NT2/D1 (cell line): ENCODE measurements around the gene FERD3L.

Experiments used
- DNase-seq: peaks from one replicate; pipeline ENCODE4 v3.0.0-alpha.2; 2011; ENCODE audit warnings: low read depth, low spot score
- H3K27me3 ChIP-seq: 2 replicates; pipeline ENCODE4 v1.6.0; 2011; ENCODE audit warnings: mild to moderate bottlenecking; ENCODE audit not compliant: insufficient read length, insufficient read depth
- H3K36me3 ChIP-seq: 2 replicates; pipeline ENCODE4 v1.6.1; 2011; ENCODE audit warnings: mild to moderate bottlenecking, low read length, mixed read lengths; ENCODE audit not compliant: insufficient read depth, insufficient read length
- H3K4me1 ChIP-seq: 2 replicates; pipeline ENCODE4 v1.5.1; 2011; ENCODE audit not compliant: insufficient read depth, insufficient read length
- H3K4me3 ChIP-seq: 2 replicates; pipeline ENCODE4 v1.5.1; 2011; ENCODE audit warnings: low read depth; ENCODE audit not compliant: insufficient read length
- H3K9ac ChIP-seq: 2 replicates; pipeline ENCODE4 v1.6.0; 2011; ENCODE audit warnings: low read depth; ENCODE audit not compliant: insufficient read length
- H3K9me3 ChIP-seq: 2 replicates; pipeline ENCODE4 v1.5.1; 2011; ENCODE audit warnings: mild to moderate bottlenecking, low read length; ENCODE audit not compliant: insufficient read depth
- SUZ12 ChIP-seq: IDR thresholded peaks from 2 replicates; pipeline ENCODE4 v1.6.1; 2011; ENCODE audit not compliant: insufficient read length, insufficient read depth; ENCODE audit errors: extremely low read depth
- YY1 ChIP-seq: IDR thresholded peaks from 2 replicates; pipeline ENCODE4 v1.6.1; 2011; ENCODE audit not compliant: insufficient read length, insufficient read depth
- ZNF274 ChIP-seq: IDR thresholded peaks from 2 replicates; pipeline ENCODE4 v1.6.1; 2011; ENCODE audit warnings: mild to moderate bottlenecking, low read depth, low read length

Gene FERD3L

DNA sequence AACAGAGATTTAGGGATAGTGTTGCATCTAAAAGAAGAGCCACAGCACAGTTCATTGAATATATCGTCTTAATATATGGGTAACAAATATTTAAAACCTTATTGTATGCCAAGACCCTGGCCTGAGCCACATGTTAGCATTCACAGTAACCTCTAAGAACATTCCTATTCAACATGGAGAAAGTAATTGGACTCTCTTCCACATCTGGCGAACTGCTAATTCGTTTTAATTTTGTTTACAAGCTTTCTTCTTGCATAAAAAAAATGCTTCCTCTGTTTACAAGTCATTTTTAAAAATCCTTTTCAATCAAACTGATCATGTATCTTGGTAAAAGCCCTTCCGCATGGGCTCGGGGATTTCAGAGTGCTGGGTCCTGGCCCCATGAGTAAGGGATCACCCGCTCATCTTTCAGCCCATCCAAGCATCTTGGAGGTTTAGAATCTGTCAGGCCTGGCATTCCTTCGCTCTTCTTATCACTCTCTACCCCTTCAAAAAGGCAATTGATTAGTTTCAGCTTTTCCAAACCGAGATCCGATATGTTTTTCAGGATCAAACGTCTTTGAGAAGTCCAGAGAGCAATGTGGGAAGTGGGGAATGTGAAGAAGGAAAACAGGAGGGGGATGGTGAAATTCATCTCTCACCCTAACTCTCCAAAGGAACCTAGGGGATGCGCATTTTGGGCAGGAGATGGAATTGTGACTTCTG, 35.0 kb downstream of the FERD3L start:
- peaks cover 4% of the 10 kb centered on the region for H3K4me1 ChIP-seq
- no peak overlapping the region for H3K9ac ChIP-seq
- no peak for DNase-seq
- H3K4me3 ChIP-seq: no peak overlapping the region
- no peaks in the 10 kb centered on the region for H3K9me3 ChIP-seq
- TF ChIP-seq ZNF274 (no peak), YY1 (no peak), SUZ12 (no peak)
- no peaks in the 10 kb centered on the region for H3K36me3 ChIP-seq
- H3K27me3 ChIP-seq: peaks cover 100% of the 10 kb centered on the region

DNA sequence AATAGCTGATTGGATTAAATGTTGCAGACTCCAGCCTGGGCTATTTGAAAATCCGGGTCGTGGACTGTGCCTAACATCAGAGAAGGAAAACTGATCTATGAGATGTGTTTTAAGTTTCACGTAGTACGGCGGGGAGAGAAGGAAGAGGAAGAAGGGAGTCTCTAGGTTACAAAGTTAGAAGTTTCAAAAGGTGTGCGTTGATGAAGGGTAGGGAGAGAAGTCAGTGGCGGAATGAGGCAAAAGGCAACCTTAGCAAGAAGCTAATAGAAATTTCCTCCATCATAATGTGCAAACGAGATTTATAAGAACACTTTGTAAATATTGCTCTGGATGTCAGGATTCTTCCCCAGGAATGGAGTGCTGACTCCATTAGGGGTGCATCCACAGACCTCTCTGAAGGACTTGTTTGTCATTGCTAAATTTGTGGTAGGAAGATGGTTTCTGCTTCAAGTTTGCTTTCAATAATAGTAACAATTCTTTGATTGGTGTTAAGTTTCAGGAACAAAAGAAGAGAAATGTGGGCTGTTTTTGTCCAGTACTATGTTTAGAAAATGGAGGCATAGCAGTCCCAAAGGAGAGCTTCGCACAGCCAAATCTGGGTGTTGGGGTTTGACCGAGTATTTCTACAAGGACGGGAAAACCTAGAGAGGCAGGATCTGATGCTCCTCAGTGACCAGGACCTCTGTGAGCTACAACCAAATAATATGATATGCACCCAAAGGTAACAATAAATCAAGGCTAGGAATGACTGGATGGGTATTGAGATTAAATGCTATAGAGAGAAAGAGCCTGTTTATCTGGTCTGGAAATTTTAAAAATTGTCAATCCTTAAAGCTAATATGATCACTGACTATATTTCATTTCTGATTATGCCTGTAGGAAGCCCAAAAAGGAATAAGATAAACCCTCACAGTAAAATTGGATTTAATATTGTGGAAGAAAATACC, 35.9 kb downstream of the FERD3L start:
- DNase-seq: no peak
- no peak overlapping the region for H3K4me3 ChIP-seq
- TF ChIP-seq SUZ12: no peak
- no peaks in the 10 kb centered on the region for H3K36me3 ChIP-seq
- peaks cover 100% of the 10 kb centered on the region for H3K27me3 ChIP-seq
- H3K4me1 ChIP-seq: peaks cover 4% of the 10 kb centered on the region
- no peaks in the 10 kb centered on the region for H3K9me3 ChIP-seq
- H3K9ac ChIP-seq: no peak overlapping the region

DNA sequence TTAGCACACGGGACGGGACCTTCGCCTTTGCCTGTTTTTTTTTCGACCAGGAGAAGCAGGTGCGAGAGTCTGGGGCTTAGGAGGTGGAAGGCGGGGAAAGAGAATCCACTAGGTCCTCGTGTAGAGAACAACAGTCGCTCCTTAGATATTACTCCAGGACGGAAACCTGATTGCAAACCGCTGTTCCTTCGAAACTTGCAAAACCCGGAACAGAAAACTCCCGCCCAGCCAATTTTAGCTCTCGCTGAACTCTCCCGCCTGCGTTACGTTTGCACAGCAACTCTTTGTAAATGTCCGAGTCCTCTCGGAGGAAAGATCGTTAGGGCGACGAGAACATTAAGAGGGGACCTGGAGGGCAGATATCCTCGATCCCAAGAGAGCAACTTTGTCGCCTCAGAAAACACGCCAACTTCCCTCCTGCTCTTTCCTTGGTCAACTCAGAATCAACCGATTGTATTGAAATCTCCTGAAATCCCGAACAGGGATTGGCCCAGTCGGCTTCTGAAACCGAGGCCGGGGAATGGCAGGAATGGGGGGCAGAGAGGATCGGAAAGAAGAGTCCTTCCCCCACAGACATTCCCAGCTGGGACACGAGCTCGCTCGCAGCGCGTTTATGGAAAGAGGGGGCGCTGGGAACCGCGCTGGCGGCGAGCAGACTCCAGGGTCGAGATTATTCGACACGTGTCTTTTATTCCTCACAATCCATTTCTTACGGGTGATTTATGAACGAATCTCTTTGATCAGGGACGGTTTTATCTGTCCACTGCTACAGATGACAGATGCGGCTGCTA, 37.7 kb downstream of the FERD3L start:
- H3K36me3 ChIP-seq: no peaks in the 10 kb centered on the region
- peaks cover 91% of the 10 kb centered on the region for H3K27me3 ChIP-seq
- peak overlapping the region; percentile 17 for H3K9ac ChIP-seq
- no peaks in the 10 kb centered on the region for H3K9me3 ChIP-seq
- H3K4me1 ChIP-seq: peaks cover 4% of the 10 kb centered on the region
- H3K4me3 ChIP-seq: peak overlapping the region; percentile 44
- DNase-seq: peak; percentile 46
- peak; percentile 58 for TF ChIP-seq SUZ12
- TF ChIP-seq ZNF274: no peak

DNA sequence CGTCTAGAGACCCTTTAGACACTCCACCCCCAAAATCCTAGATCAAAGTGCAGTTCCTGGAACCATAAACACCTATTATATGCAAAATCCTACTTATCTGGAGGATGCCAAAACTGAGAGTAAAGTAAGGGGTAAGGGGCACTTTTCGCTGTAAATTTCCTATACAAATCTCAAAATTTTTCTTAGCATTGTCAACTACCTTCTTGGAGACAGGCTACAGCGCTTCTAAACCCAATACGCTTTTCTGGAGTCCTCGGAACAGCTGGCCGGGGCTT, 38.2 kb downstream of the FERD3L start:
- Histone ChIP-seq H3K9ac (no peak overlapping the region), H3K36me3 (no peaks in the 10 kb centered on the region), H3K4me3 (no peak overlapping the region), H3K4me1 (peaks cover 4% of the 10 kb centered on the region), H3K27me3 (peaks cover 85% of the 10 kb centered on the region), H3K9me3 (no peaks in the 10 kb centered on the region)
- TF ChIP-seq SUZ12: no peak
- DNase-seq: no peak

DNA sequence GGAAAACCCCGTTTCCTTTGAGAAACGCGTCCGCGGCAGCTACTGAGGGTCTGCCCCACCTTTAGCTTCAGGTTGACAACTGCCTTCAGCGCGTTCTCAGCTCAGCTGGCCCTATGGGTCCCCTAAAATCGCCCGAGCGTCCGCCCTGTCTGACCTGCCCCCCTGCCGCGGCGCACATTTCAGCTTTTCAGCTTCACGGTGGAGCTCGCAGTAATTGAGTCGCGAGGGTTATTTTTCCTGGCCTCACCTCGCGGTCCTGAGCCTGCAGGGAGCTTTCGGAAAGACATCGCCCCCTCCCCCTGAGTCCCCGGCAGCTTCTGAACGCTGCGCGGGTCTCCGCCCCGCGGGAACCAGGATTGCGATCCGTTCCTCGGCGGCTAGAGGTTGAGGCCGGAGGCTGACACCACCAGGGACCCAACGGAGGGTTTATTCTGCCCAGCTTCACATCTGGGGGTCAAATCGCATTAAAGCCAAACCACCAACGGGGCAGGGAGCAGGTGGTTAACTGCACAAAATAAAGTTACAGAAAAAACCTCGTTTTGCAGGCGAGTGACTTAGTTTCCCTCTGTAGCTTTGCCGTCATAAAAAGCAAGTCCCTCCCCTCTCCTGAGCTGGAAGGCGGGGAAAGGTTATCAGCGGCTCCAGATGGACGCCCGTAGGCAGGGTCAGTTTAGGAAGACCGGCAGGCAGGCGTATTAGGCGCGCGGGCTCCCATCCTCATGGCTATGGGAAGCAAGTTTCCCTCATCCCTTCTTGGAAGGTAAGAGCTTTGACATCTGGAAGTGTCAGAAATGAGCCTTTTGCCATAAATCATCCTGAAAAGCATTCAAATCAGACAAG, 38.8 kb downstream of the FERD3L start:
- Histone ChIP-seq H3K4me1 (peaks cover 4% of the 10 kb centered on the region), H3K9ac (peak overlapping the region; percentile 26), H3K4me3 (peak overlapping the region; percentile 30), H3K9me3 (no peaks in the 10 kb centered on the region), H3K27me3 (peaks cover 80% of the 10 kb centered on the region), H3K36me3 (no peaks in the 10 kb centered on the region)
- TF ChIP-seq YY1 (no peak), SUZ12 (peak; percentile 95)
- DNase-seq: no peak

DNA sequence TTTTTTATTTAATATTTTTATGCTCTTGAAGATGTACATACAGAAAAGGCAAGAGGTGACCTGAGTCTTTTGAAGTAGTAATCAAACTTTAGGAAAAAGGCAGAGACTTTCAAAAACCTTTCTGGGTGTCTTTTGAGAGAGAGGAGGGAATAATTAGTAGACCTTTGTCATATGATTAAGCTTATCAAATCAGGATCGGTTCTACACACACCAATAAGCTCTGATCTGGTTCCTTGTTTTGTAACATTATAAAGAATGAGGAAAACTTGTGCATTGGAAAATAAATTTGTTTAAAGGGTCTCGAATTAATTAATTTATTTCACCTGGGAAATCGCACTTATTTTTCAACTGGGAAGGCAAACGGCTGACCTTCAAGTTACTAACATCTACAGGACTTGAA, 39.7 kb downstream of the FERD3L start:
- DNase-seq: no peak
- peaks cover 71% of the 10 kb centered on the region for H3K27me3 ChIP-seq
- no peaks in the 10 kb centered on the region for H3K36me3 ChIP-seq
- no peak overlapping the region for H3K9ac ChIP-seq
- H3K4me1 ChIP-seq: peaks cover 4% of the 10 kb centered on the region
- H3K4me3 ChIP-seq: no peak overlapping the region
- TF ChIP-seq ZNF274 (no peak), SUZ12 (no peak), YY1 (no peak)
- H3K9me3 ChIP-seq: no peaks in the 10 kb centered on the region

DNA sequence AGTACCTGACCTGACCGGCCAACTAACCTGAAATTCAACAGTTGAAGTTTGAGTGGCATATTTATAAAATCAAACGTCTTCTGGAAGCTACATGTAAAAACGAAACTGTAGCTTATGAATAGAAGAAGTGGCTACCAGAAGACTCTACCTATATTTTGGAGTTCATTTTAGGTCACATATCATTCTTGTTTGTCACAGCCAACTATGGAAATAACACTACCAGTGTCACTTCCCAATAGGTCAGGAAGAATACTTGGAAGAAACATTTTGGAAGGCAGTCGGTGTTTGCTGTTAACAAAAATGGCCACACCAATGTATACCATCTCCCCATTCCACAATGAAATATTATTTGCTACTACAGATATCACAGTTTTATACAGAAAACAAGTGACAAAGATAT, 40.4 kb downstream of the FERD3L start:
- Histone ChIP-seq H3K4me3 (no peak overlapping the region), H3K9me3 (no peaks in the 10 kb centered on the region), H3K4me1 (peaks cover 4% of the 10 kb centered on the region), H3K36me3 (no peaks in the 10 kb centered on the region), H3K9ac (no peak overlapping the region), H3K27me3 (peaks cover 63% of the 10 kb centered on the region)
- DNase-seq: no peak
- TF ChIP-seq ZNF274 (no peak), SUZ12 (no peak), YY1 (no peak)
